Measurements from ENCODE around the gene PARVB. TPM values are rescaled to one million over a fixed set of nuclear protein-coding genes. Genes with fewer than 3 reads are reported as not detected.

PARVB gene
- total and polyA plus RNA-seq, 10 of the 15 experiments (the other 5 are each of a cell fraction or from before 2014, with no cell fraction given), result 5.2 to 264 (median 76.0) TPM

DNA sequence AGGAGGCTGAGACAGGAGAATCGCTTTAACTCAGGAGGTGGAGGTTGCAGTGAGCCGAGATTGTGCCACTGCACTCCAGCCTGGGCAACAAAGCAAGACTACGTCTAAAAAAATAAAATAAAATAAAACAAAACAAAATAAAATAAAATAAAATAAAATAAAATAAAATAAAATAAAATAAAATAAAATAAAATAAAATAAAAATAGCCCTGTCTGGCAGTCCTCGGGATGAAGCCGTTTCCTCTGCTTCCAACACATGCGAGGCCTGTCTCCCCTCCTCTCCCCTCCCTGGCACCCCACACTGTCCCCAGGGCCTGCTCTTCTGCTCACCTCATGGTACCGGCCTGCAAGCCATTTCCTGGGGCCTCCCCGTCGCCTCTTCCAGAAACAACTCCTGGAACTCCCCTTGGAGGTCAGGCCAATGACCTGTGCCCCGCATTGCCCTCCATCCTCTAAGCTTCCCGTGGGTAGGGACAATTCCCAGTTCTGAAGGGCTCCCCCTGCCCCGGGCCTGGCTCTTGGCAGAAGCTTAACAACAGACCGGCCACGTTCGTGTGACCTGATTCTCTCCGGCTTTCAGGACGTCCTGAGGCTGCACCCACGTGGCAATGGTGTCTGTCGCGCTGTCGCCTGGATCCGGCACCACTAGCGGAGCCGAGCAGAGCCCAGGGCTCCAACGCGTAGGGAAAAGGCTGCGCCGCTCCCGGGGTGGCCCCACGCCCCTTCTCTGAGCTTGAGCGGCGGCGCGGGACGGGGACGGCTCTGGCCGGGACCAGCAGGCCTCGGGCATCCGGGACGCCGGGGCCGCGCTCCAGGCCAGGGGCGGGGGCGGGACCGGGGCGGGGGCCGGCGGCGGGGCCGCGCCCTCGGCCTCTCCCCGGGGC is 456 bp upstream of the PARVB start:
- Histone ChIP-seq H3K27me3 (replicated peaks in 1 of 2; ENCODE audit: control insufficient read depth in 2 of 2, insufficient read depth in 2 of 2, low read length in 1 of 2) (no peaks in the 10 kb centered on the region), H2AFZ (ENCODE audit: control insufficient read depth, low read depth, low read length) (peak overlapping the region; percentile 77), H3K79me2 (ENCODE audit: control insufficient read depth, insufficient read depth, low read length) (peaks cover 64% of the 10 kb centered on the region), H3K36me3 (ENCODE audit: control insufficient read depth in 2 of 2, insufficient read depth in 2 of 2, low read length in 1 of 2) (peaks cover 0 to 8% of the 10 kb centered on the region in 2 experiments; a peak in 1 of 4 replicates), H4K20me1 (ENCODE audit: control insufficient read depth, insufficient read depth) (no peaks in the 10 kb centered on the region), H3K27ac (ENCODE audit: control insufficient read depth, insufficient read depth) (peak overlapping the region; percentile 92), H3K4me2 (ENCODE audit: control insufficient read depth, insufficient read depth) (peak overlapping the region; percentile 78), H3K4me3 (peak overlapping the region; percentile 91), H3K9ac (ENCODE audit: control insufficient read depth, insufficient read depth, low read length) (peak overlapping the region; percentile 88), H3K4me1 (ENCODE audit: control insufficient read depth, insufficient read depth, low read length) (peaks cover 11% of the 10 kb centered on the region), H3K9me3 (replicated peaks; ENCODE audit: control insufficient read depth, insufficient read depth, low read length) (no peaks in the 10 kb centered on the region)
- DNase-seq (ENCODE audit: low read depth, low spot score) (no peak), ATAC-seq (peak; percentile 12), FAIRE-seq (no peak)
- RAD21 ChIA-PET (ENCODE audit: unreplicated experiment), result interaction anchor here (1.5 to 4.9 kb wide), 3 partner anchors 20 to 45 kb away, joined by 6 to 42 read pairs (median 10); no protein-coding TSS in a partner anchor
- CTCF ChIA-PET, result interaction anchor here (1.2 to 9.4 kb wide), 3 partner anchors 10 to 58 kb away, joined by 3 to 74 read pairs (median 7); no protein-coding TSS in a partner anchor
- SMC1A ChIA-PET (ENCODE audit: uncharacterized antibody, unreplicated experiment), result interaction anchor here (0.6 to 3.8 kb wide), 9 partner anchors 9 to 1901 kb away, joined by 3 to 13 read pairs (median 4); no protein-coding TSS in a partner anchor
- POLR2A ChIA-PET, result interaction anchor here (0.5 to 3.6 kb wide), 10 partner anchors 12 to 524 kb away, joined by 3 to 23 read pairs (median 5); partner anchors contain the start of gene PARVG
- in situ Hi-C loops (cut with MboI), result no loop called here
- intact Hi-C loops (cut with micrococcal nuclease; ENCODE audit: unreplicated experiment), result no loop called here
- WGBS (ENCODE audit: insufficient coverage, insufficient replicate concordance, low lambda C conversion rate, missing lambda C conversion rate), result 6% methylated on average over 35 of the region's 54 CpGs
- TSS peak; percentile 41 for BruUV-seq (replicated peaks)
- TF ChIP-seq POLR2A (IDR thresholded peaks at IDR 0.05; ENCODE audit: low read depth, low read length), result peak; percentile 89
- TF ChIP-seq RELA (IDR thresholded peaks at IDR 0.05; ENCODE audit: borderline replicate concordance, partially characterized antibody), result peak; percentile 78
- no peak for TF ChIP-seq SRF (IDR thresholded peaks at IDR 0.05; ENCODE audit: low read depth in 2 of 2, low read length in 2 of 2)
- peak; percentile 72 to 77 for TF ChIP-seq IKZF2 (IDR thresholded peaks at IDR 0.05)
- TF ChIP-seq, protein P1, sequence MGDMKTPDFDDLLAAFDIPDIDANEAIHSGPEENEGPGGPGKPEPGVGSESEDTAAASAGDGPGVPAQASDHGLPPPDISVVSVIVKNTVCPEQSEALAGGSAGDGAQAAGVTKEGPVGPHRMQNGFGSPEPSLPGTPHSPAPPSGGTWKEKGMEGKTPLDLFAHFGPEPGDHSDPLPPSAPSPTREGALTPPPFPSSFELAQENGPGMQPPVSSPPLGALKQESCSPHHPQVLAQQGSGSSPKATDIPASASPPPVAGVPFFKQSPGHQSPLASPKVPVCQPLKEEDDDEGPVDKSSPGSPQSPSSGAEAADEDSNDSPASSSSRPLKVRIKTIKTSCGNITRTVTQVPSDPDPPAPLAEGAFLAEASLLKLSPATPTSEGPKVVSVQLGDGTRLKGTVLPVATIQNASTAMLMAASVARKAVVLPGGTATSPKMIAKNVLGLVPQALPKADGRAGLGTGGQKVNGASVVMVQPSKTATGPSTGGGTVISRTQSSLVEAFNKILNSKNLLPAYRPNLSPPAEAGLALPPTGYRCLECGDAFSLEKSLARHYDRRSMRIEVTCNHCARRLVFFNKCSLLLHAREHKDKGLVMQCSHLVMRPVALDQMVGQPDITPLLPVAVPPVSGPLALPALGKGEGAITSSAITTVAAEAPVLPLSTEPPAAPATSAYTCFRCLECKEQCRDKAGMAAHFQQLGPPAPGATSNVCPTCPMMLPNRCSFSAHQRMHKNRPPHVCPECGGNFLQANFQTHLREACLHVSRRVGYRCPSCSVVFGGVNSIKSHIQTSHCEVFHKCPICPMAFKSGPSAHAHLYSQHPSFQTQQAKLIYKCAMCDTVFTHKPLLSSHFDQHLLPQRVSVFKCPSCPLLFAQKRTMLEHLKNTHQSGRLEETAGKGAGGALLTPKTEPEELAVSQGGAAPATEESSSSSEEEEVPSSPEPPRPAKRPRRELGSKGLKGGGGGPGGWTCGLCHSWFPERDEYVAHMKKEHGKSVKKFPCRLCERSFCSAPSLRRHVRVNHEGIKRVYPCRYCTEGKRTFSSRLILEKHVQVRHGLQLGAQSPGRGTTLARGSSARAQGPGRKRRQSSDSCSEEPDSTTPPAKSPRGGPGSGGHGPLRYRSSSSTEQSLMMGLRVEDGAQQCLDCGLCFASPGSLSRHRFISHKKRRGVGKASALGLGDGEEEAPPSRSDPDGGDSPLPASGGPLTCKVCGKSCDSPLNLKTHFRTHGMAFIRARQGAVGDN (IDR thresholded peaks at IDR 0.05), result peak; percentile 93
- TF ChIP-seq CBFB (IDR thresholded peaks at IDR 0.05; ENCODE audit: low read depth), result 0 out of 2 replicates have a peak, but pooled peaks have one; percentile 54
- TF ChIP-seq BHLHE40 (IDR thresholded peaks at IDR 0.05; ENCODE audit: borderline replicate concordance in 1 of 2, low read depth in 2 of 2, low read length in 1 of 2), result 0 out of 4 replicates have a peak, but pooled peaks have one; percentile 18 to 45
- peak in 1 of 2 experiments; percentile 48; a peak in 1 of 4 replicates for TF ChIP-seq ETV6 (conservative IDR thresholded peaks at IDR 0.05 in 1 of 2, IDR thresholded peaks at IDR 0.05 in 1 of 2; ENCODE audit: borderline replicate concordance in 1 of 2, low read depth in 1 of 2)
- peak; percentile 53 for TF ChIP-seq DPF2 (IDR thresholded peaks at IDR 0.05)
- TF ChIP-seq MYC (IDR thresholded peaks at IDR 0.05; ENCODE audit: insufficient read depth, insufficient read length, insufficient replicate concordance, low read length, severe bottlenecking), result peak; percentile 90
- TF ChIP-seq EED (IDR thresholded peaks at IDR 0.05; ENCODE audit: low read depth), result peak; percentile 62; the same call in 1 of the 2 replicates
- TF ChIP-seq NR2F1 (conservative IDR thresholded peaks at IDR 0.05), result peak; percentile 90
- TF ChIP-seq EP300 (IDR thresholded peaks at IDR 0.05; ENCODE audit: borderline replicate concordance in 1 of 2, control insufficient read depth in 1 of 2, low read depth in 2 of 2, low read length in 2 of 2), result no peak
- TF ChIP-seq MLLT1 (IDR thresholded peaks at IDR 0.05), result peak; percentile 54; the same call in 1 of the 2 replicates
- TF ChIP-seq POLR2AphosphoS5 (IDR thresholded peaks at IDR 0.05; ENCODE audit: low read length), result peak; percentile 62; the same call in 1 of the 2 replicates
- no peak for TF ChIP-seq HDAC2 (IDR thresholded peaks at IDR 0.05)

All from GM12878 (cell line).